NCI-H2196 (cell line): ENCODE data around the gene CTNS.

Experiments used
- DNase-seq: peaks from one replicate; lab custom pipeline; 2025; ENCODE audit not compliant: unreplicated experiment; lab: John Stamatoyannopoulos, UW

The CTNS gene

DNA sequence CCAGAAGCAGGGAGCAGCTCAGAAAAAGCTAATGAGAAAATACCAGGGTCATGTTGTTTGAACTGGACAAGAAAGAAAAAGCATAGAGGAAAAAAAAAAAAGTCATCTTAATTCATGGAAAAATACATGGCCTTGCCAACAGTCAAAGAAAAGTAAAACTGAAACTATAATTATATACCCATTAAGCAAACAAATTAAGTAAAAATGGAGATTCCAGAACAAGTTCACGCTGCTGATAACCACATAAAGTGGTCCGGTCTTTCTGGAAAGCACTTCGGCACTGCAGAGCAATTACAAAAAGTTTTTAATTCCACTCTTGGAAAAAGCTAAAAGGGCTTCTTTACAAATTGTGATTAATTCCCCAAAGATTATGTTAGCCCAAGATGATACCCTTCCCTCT is 71.8 kb downstream of the CTNS start:
- DNase-seq = no peak

DNA sequence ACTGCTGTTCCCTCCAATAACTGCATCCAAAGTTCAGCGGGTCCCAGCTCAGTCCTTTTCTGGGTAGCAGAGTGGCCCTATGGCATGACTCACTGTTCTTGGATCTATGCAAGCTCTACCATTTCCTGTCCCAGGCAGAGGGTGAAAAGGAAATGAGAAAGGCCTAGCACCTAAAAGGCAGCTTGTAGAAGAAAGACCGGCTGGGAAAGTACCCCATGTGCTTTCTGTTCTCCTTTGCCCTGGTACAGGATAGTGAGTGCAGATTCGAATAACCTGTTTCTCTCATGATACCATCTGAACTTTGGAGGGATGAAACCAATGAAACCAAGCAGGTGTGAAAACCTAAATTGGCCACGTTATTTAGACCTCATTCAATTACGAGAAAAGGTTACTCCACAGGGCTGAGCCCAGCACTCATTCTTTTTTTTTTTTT is 74.4 kb downstream of the CTNS start:
- DNase-seq = no peak
